ENCODE results near the gene MAPKAP1.

The MAPKAP1 gene

GRCh38 chr9:125706651-125707471 is at the start of gene MAPKAP1:
TSS of gene MAPKAP1 (minus strand) at chr9:125707208. CDS start at chr9:125672574, 34,634 bp downstream.
- peak; percentile 89 to 92 for DNase-seq

GRCh38 chr9:125756518-125756917 is 49.5 kb upstream of the MAPKAP1 start:
- DNase-seq, result no peak

- DNase-seq, result no peak
These were observed 48.3 kb upstream of the MAPKAP1 start for GRCh38 chr9:125755340-125755739.

GRCh38 chr9:125754096-125754495 is 47.1 kb upstream of the MAPKAP1 start:
- no peak for DNase-seq

- DNase-seq, result no peak
These were observed 45.1 kb upstream of the MAPKAP1 start for GRCh38 chr9:125752070-125752628.

- DNase-seq, result no peak
These were observed 43.6 kb upstream of the MAPKAP1 start for GRCh38 chr9:125750627-125751011.

- no peak for DNase-seq
These were observed 43.1 kb upstream of the MAPKAP1 start for GRCh38 chr9:125749951-125750626.

GRCh38 chr9:125749287-125749935 is 42.4 kb upstream of the MAPKAP1 start:
- DNase-seq, result no peak

GRCh38 chr9:125748446-125749099 is 41.6 kb upstream of the MAPKAP1 start:
- DNase-seq, result no peak

GRCh38 chr9:125747765-125748445 is 40.9 kb upstream of the MAPKAP1 start:
- DNase-seq, result no peak

GRCh38 chr9:125747053-125747764 is 40.2 kb upstream of the MAPKAP1 start, which contains the start of gene PBX3:
TSS of gene PBX3 (plus strand) at chr9:125747373.
- peak in 1 of 2 experiments; percentile 24 for DNase-seq

GRCh38 chr9:125746774-125747052 is 39.7 kb upstream of the MAPKAP1 start:
- no peak for DNase-seq

GRCh38 chr9:125746017-125746773 is 39.2 kb upstream of the MAPKAP1 start:
- DNase-seq, result peak; percentile 90 to 96

GRCh38 chr9:125745682-125746016 is 38.6 kb upstream of the MAPKAP1 start:
- DNase-seq, result no peak

GRCh38 chr9:125745018-125745417 is 38.0 kb upstream of the MAPKAP1 start:
- DNase-seq, result no peak

- DNase-seq, result no peak
These were observed 37.6 kb upstream of the MAPKAP1 start for GRCh38 chr9:125744616-125745015.

- no peak for DNase-seq
These were observed 36.8 kb upstream of the MAPKAP1 start for GRCh38 chr9:125743682-125744428.

GRCh38 chr9:125742657-125743056 is 35.6 kb upstream of the MAPKAP1 start:
- DNase-seq, result no peak

- DNase-seq, result no peak
These were observed 32.4 kb upstream of the MAPKAP1 start for GRCh38 chr9:125739436-125739835.

GRCh38 chr9:125732562-125732961 is 25.6 kb upstream of the MAPKAP1 start:
- DNase-seq, result no peak
